ENCODE results near the gene NAA15. TPM values are rescaled to one million over a fixed set of nuclear protein-coding genes. Genes with fewer than 3 reads are reported as not detected.
"Not testable (repeated sequence)": the region's sequence is repeated elsewhere in the genome, so short reads cannot be mapped to it uniquely, and the experiment has no call there.

Gene NAA15
- 10 to 100 TPM; 32.3 to 32.9 (median 32.5) TPM for polyA plus RNA-seq (ENCODE audit: insufficient read length in 3 of 3)
- long read RNA-seq, donor 1, partial matches to known transcripts: 6 of 6 reads
- long read RNA-seq, donor 1, other reads (novel, unspliced or antisense): 0 of 6 reads
- long read RNA-seq, donor 2: 0 reads
- long read RNA-seq, donor 3, partial matches to known transcripts: 10 of 10 reads
- long read RNA-seq, donor 3, other reads (novel, unspliced or antisense): 0 of 10 reads
- long read RNA-seq, donor 4, full-length matches to known transcripts: 1 of 1 reads
- long read RNA-seq, donor 4, partial matches to known transcripts: 0 of 1 reads
- long read RNA-seq, donor 4, other reads (novel, unspliced or antisense): 0 of 1 reads
- long read RNA-seq, donor 5: 0 reads
- long read RNA-seq, donor 6, full-length matches to known transcripts: 1 of 22 reads
- long read RNA-seq, donor 6, partial matches to known transcripts: 21 of 22 reads
- long read RNA-seq, donor 6, other reads (novel, unspliced or antisense): 0 of 22 reads
- long read RNA-seq, donor 7, full-length matches to known transcripts: 2 of 11 reads
- long read RNA-seq, donor 7, partial matches to known transcripts: 9 of 11 reads
- long read RNA-seq, donor 7, other reads (novel, unspliced or antisense): 0 of 11 reads
- long read RNA-seq, donor 8: 0 reads
- long read RNA-seq, donor 9, partial matches to known transcripts: 0 of 10 reads
- long read RNA-seq, donor 9, other reads (novel, unspliced or antisense): 10 of 10 reads
- long read RNA-seq, donor 10, full-length matches to known transcripts: 1 of 9 reads
- long read RNA-seq, donor 10, partial matches to known transcripts: 8 of 9 reads
- long read RNA-seq, donor 10, other reads (novel, unspliced or antisense): 0 of 9 reads
- long read RNA-seq, donor 11: 0 reads
- long read RNA-seq, donor 12, full-length matches to known transcripts: 1 of 1 reads
- long read RNA-seq, donor 12, partial matches to known transcripts: 0 of 1 reads
- long read RNA-seq, donor 12, other reads (novel, unspliced or antisense): 0 of 1 reads
- long read RNA-seq, donor 13, partial matches to known transcripts: 7 of 14 reads
- long read RNA-seq, donor 13, other reads (novel, unspliced or antisense): 7 of 14 reads
- long read RNA-seq, donor 14, full-length matches to known transcripts: 2 of 2 reads
- long read RNA-seq, donor 14, partial matches to known transcripts: 0 of 2 reads
- long read RNA-seq, donor 14, other reads (novel, unspliced or antisense): 0 of 2 reads
- long read RNA-seq, donor 15, full-length matches to known transcripts: 2 of 18 reads
- long read RNA-seq, donor 15, partial matches to known transcripts: 16 of 18 reads
- long read RNA-seq, donor 15, other reads (novel, unspliced or antisense): 0 of 18 reads
- long read RNA-seq, donor 16, full-length matches to known transcripts: 2 of 10 reads
- long read RNA-seq, donor 16, partial matches to known transcripts: 8 of 10 reads
- long read RNA-seq, donor 16, other reads (novel, unspliced or antisense): 0 of 10 reads

- DNase-seq: peak; percentile 98
Measured at GRCh38 chr4:139301113-139301820, at the start of gene NAA15. Gene NAA15 (plus strand): TSS chr4:139301505. CDS start chr4:139301778, 273 bp downstream.

GRCh38 chr4:139253046-139253445 lies 48.3 kb upstream of the NAA15 start:
- DNase-seq: no peak

GRCh38 chr4:139253713-139254112 lies 47.6 kb upstream of the NAA15 start:
- DNase-seq: no peak

GRCh38 chr4:139255581-139255980 lies 45.7 kb upstream of the NAA15 start:
- DNase-seq: not testable (repeated sequence)

- DNase-seq: no peak
Measured at GRCh38 chr4:139256349-139256748, 45.0 kb upstream of the NAA15 start.

- DNase-seq: no peak
Measured at GRCh38 chr4:139265654-139266053, 35.7 kb upstream of the NAA15 start.

- DNase-seq: no peak
Measured at GRCh38 chr4:139266208-139266582, 35.1 kb upstream of the NAA15 start.

GRCh38 chr4:139266583-139267257 lies 34.6 kb upstream of the NAA15 start:
- peak; percentile 58 for DNase-seq

GRCh38 chr4:139267301-139267700 lies 34.0 kb upstream of the NAA15 start:
- no peak for DNase-seq

- no peak for DNase-seq
Measured at GRCh38 chr4:139273835-139274234, 27.5 kb upstream of the NAA15 start.

GRCh38 chr4:139274790-139275189 lies 26.5 kb upstream of the NAA15 start:
- no peak for DNase-seq

GRCh38 chr4:139275281-139275735 lies 26.0 kb upstream of the NAA15 start:
- DNase-seq: no peak

- DNase-seq: no peak
Measured at GRCh38 chr4:139278485-139278884, 22.8 kb upstream of the NAA15 start.

- peak; percentile 19 for DNase-seq
Measured at GRCh38 chr4:139278912-139279759, 22.2 kb upstream of the NAA15 start.

- peak; percentile 12 for DNase-seq
Measured at GRCh38 chr4:139279760-139280620, 21.3 kb upstream of the NAA15 start, which contains the start of gene MGARP. Gene MGARP (minus strand): TSS chr4:139280225. CDS start chr4:139280158, 67 bp downstream.

- no peak for DNase-seq
Measured at GRCh38 chr4:139282065-139282720, 19.1 kb upstream of the NAA15 start.

- DNase-seq: no peak
Measured at GRCh38 chr4:139282721-139283075, 18.6 kb upstream of the NAA15 start.
